ENCODE data around the gene ATF6.
"Not testable (repeated sequence)": the region's sequence is repeated elsewhere in the genome, so short reads cannot be mapped to it uniquely, and the experiment has no call there.

The ATF6 gene

DNA sequence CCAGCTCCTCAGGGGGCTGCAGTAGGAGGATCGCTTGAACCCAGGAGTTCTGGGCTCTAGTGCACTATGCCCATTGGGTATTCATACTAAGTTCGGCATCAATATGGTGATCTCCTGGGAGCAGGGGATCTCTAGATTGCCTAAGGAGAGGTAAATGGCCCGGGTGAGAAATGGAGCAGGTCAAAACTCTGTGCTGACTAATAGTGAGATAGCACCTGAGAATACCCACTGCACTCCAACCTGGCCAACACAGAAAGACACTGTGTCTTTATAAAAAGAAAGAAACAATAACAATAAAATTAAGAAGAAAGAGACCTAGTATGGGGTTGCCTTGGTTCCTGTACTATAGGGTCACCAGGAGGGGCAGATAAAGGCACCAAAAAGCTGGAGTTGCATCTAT lies 30.3 kb upstream of the ATF6 start:
- DNase-seq = no peak

DNA sequence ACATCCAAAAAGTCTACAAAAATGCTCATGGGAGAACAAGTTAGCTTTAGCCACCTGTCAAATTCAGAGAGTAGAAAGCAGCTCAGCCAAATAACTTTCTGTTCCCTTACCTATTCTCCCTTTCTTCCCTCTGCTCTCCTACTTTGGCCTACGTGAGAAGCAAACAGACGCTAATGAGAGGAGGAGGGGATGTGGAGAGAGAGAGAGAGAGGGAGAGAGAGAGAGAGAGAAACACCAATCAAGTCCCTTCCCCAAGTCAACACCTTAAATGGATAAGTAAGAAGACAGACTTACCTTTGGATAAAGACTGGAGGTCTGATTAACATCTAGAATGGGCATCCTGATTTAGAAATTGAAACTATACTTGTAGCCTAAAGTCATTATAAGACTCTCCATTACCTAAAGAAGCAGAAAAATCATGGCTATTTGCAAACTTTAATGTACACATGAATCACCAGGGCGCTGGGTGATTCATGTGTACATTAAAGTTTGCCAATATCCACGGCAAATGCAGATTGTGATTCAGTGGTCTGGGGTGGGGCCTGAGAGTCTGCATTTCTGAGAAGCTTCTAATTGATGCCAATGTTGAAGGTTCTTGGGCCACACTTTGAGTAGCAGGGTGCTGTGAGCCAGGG lies 29.7 kb upstream of the ATF6 start:
- DNase-seq = no peak

DNA sequence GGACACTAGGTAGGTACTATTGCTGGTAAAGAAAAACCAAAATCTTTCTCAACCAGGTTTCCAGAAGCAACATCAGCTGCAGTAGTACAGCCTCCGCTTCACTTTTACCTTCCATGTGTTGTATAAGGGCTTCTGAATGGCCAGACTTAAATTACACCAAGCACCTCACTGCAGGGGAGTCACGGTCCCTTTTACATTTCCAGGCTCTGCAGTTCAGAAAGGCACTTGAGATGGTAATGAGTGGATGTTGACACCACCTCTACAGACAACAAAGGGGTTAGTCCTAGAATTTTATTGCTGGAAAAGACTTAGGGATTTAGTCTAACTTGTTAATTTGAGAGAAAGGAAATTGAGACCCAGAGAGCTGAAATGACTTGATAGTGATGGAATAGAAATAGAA lies 28.5 kb upstream of the ATF6 start:
- DNase-seq = no peak

DNA sequence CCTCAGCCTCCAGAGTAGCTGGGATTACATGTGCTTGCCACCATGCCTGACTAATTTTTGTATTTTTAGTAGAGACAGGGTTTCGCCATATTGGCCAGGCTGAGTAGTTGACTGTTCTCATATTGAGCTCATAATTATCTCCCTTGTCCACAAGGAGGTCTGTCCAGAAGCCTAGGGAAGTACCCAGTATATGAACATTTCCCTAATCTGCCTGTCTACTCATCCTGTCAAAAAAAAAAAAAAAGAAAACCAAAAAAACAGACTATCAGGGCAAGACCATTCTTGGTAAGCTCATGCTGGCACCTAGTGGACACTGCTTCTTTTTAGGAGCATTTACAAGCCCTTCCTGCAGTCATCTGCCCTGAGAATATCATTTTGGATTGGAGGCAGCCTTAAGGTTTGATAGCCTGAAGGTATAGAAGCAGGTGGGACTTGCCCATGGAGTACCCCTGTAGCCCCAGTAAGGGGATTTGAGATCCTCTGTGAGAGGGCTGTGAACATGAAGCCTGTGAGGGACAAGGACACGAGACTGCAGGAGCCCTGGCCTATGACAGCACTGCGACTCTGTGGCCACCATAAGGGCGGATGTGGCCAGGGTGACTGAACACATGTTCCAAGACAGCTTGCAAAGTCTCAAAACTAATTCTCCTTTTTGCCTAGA lies 27.4 kb upstream of the ATF6 start:
- DNase-seq = peak; percentile 21 to 43

DNA sequence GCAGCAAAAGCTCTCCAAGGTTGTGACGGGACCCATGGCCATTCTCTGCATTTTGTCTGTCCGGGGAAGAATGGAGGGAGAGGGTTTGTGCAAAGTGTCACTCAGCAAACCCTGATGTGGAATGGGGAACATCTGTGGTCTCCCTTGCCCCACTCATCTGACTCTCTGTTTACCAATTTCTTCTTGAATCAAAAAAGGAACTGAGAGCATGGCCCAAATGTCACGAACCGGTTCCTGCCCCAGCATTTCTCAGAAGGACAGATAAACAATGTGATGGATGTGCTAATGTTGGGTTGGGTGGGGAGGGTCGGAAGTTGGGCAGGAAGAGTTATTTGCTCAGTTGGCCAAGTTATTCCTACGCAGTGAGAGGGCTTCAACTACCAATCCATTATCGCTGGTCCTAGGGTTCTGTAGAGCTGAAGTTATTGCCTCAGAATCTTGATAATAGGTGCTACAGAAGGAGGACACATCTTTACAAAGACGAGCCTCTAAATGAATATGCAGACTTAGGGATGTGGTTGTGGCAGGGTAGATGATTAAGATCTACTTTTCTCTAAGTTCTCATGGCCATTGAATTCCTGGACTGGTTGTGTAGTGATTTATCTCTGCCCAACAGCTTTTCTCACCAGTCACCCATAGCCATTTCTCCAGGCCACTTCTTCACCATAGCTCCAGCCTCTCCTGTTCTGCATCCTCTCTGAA lies 26.1 kb upstream of the ATF6 start:
- DNase-seq = no peak

DNA sequence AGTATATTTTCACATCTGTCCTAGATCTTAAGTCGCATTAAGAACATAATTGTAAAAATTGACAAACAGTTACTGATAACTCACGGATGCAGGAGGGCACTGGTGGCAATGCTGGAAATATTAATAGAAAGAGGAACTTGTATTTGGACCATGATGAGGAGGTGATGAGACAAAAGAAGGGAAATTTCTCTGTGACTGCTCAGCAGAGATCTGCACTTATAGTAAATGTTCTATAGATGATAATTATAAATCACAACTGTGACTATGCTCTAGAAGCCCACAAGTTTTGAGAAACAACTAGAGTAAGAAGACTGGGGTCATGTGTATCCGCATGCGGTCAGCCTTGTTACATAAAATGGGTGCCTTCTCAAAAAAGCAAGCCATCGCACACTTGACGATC lies 25.2 kb upstream of the ATF6 start:
- no peak for DNase-seq

DNA sequence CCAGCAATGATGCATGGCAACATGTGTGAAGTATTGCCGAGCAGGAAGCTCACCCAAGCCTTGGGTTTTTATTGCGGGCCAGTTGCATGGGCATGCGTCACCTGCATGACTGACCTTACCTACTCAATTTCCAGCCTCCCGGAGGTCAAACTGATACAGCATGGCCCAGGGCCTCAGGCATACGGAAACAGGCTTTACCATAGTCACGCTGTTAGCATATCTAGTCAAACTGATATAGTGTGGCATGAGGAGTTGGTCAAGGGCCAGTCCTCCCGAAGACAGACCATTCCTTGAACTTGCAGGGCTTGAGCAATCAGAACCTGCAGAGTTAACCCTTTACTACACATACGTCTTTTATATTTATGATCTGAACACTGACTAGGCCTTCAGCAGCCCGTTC lies 22.9 kb upstream of the ATF6 start:
- no peak for DNase-seq

DNA sequence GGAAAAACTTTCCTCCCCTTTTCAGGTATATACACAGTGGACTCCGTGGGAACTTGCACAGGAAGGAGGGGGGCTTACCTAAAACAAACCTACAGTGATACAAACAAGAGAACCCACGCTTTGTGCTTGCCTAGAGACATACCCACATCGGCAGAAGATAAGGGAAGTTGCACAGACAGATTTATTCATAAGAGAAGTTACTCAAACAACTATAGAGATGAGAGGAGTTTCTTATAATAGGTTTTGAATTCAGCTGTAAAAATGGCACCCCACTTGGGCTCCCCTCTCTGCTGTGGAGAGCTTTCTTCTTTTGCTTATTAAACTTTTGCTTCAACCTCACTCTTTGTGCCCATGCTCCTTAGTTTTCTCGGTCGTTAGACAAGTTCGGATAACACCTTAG lies 18.3 kb upstream of the ATF6 start:
- no peak for DNase-seq

DNA sequence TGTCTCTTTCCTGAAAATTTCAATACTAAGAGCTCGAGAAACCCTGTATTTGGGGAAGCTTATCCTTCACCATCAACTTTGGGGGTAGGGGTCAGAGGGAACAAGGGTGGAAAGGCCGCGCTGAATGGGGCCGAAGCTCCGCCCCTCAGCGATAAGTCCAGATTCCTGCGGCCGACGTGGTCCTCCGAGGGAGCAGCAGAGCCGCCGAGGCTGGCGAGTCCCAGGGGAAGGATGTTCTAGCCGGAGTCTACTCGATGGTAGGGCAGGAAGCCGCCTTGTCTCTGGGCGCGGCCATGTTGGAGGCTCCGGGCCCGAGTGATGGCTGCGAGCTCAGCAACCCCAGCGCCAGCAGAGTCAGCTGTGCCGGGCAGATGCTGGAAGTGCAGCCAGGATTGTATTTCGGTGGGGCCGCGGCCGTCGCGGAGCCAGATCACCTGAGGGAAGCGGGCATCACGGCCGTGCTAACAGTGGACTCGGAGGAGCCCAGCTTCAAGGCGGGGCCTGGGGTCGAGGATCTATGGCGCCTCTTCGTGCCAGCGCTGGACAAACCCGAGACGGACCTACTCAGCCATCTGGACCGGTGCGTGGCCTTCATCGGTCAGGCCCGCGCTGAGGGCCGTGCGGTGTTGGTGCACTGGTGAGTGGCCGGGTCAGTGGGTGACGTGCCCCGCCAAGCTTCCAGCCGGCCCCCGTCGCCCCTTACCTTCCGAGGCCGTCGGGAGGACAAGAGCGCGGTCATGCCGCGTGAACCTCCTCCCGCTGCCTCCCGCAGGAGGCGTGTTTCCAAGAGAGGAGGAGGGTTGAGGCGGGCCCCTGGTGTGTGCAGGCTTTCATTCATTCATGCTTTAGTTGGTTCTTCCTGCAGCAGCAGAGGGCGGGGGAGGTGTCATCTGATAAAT lies 16.4 kb upstream of the ATF6 start, which contains the start of gene DUSP12:
Gene DUSP12, plus strand, starts transcription at position 278 of the 899 bp plus-strand sequence. Its CDS starts 16 bp downstream, at position 294.
- DNase-seq = peak; percentile 92 to 98

DNA sequence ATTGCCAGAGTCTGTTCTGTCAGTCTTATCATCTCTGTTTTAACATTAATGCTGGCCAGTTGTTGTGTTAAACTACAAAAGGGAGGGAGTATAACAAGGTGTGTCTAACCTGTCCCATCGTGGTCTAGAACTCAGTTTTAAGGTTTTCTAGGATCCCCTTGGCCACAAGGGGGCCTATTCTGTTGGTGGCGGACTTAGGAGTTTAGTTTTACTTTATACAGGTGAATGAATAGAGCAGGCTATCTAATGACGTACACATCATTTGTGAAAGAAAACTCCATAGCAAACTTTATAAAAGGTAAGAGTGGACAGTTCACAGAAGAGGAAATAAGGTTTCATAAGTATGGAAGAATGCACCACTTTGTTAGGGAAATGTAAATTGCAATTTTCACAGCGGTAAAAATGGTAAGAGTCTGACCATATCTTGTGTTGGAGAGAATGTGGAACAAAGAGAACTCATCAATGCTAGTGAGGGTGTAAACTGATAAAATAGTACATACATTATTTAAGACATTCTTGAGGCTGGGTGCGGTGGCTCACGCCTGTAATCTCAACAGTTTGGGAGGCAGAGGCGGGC lies 2.5 kb upstream of the ATF6 start:
- no peak for DNase-seq

DNA sequence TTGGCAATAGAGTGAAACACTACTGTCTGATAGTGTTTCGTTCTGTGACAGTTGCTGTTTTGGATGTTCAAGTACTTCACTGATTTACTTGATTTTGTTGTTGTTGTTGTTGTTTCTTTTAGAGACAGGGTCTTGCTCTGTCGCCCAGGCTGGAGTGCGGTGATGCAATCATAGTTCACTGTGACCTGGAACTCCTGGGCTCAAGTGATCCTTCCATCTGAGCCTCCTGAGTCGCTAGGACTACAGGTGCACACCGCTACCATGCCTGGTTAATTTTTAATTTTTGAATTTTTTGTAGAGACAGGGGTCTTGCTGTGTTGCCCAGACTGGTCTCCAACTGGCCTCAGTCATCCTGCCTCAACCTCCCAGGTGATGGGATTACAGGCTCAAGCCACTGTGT lies 2.3 kb downstream of the ATF6 start:
- no peak for DNase-seq

DNA sequence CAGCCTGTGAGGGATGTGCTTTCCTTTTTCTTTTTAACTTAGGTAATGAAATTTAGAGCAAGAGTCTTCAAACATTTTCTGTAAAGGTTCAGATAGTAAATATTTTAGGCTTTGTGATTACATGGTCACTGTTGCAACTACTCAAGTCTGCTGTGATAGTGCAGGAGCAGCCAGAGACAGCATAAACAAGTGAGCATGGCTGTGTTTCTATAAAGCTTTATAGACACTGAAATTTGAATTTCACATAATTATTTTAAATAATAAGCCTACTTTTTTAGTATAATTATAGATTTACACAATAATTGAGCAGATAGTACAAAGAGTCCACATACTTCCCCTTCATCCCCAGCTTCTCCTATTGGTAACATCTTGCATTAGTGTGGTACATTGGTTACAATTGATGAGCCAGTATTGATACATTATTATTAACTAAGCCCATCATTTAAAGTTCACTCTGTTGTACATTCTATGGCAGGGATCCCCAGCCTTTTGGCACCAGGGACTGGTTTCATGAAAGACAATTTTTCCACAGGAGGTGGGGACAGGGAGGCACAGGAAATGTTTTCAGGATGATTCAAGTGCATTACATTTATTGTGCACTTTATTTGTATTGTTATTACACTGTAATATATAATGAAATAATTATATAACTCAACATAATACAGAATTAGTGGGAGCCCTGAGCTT lies 3.0 kb downstream of the ATF6 start:
- no peak for DNase-seq

DNA sequence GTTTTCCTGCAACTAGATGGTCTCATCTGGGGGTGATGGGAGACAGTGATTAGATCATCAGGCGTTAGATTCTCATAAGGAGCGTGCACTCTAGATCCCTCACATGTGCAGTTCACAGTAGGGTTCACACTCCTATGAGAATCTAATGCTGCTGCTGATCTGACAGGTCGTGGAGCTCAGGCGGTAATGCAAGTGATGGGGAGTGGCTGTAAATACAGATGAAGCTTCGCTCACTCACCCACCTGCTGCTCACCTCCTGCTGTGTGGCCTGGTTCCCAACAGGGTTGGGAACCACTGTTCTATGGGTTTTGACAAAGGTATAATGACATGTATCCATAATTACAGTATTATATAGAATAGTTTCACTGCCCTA lies 3.5 kb downstream of the ATF6 start:
- not testable (repeated sequence) for DNase-seq

DNA sequence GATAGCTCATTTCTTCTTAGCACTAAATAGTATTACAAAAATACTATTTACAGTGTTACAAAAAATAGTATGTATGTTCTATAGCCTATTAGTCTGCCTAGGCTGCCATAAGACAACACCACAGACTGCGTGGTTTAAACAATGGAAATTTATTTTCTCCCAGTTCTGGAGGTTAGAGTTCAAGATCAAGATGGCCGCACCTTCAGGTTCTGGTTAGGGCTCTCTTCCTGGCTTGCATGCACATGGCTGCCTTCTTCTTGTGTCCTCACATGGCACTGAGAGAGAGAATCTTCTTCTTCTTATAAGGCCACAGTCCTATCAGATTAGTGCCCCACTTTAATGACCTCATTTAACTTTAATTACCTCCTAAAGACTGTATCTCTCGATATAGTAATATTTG lies 4.1 kb downstream of the ATF6 start:
- no peak for DNase-seq

DNA sequence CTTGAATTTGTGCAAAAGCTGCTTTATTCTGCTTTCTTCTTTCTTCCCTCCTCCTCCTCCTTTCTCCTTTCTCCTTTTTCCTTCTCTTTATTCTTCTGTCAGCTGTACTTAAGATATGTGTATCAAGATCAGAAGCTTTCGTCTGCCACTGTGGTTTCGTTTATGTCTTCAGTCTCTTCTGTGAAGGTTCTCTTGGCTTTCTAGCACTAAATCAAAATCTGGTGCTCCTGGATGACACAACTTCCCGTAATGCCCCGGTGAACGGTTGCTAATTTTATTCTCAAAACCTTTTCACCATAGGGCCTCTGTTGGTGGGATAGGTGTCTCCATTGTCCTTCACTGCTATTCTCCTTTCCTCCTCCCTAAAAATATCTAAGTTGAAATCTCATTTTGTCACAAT lies 5.0 kb downstream of the ATF6 start:
- DNase-seq = no peak

DNA sequence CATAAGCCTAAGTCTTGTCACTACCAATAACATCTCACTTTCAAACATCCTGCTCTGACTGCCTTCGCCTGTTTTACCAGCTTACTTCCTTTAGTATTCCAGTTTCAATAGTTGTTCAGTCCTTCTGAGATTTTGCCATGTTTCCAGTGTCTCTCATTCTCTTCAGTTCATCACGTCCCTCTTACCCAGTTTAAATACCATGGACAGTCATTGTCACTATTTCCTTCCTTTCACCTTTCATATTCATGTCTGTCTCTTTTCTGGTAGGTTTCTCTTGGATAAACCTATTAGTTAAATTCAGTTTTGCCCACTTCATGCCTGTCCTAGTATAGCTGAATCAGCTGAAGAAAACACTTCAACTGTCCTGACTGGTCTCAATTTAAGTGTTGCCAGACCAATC lies 5.9 kb downstream of the ATF6 start:
- no peak for DNase-seq

DNA sequence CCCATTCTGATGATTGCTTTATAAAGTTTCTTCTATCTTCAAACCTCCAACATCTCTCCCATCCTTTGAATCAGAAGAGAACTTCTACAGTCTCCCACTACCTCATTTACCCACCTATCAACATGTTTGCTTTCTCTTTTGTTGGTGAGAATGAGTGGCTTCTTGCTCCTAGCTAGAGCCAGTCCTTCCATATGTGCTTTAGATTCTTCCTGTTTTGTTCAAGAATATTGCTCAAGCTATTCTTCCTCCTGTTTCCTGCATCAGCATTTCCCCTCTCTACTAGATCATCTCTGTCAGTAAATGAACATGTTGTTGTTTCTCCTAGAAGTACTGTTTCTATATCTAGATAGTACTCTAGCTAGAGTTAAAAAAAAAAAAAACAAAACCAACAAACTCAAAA lies 6.3 kb downstream of the ATF6 start:
- DNase-seq = no peak

DNA sequence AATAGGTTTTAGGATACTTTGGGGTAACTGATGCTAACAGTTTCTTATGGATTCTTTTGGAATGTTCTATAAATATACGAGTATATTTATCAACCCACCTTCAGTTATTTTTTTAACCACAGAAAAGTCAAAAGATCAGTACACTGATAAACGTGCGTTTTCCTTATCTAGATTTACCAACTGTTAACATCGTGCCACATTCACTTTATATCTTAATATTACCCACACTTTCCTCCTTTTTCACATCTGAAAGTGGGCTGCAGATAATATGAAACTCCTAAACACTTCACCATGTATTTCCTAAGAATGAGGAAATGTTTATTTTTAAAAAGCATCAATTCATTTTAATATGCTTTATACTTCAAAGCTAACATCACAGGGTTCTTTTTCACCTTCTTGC lies 7.7 kb downstream of the ATF6 start:
- no peak for DNase-seq

DNA sequence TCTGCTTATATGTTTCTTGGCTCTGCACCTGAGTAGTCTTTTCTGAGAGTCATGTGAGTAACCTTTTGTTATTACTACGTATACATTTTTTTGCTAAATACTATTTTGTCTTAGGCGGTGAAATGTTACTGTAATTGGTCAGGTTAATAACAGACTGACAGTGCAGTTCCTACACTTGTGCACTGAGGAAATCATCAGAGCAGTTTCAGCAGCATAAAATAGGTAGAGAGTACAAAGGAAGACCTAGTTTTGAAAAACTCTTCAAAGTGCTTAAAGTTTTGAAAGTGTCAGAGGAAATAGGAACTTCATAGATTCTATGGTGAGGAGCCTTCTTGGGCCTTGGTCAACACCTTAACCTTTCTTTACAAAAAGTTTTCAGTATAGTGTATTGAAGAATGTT lies 11.1 kb downstream of the ATF6 start:
- DNase-seq = no peak

DNA sequence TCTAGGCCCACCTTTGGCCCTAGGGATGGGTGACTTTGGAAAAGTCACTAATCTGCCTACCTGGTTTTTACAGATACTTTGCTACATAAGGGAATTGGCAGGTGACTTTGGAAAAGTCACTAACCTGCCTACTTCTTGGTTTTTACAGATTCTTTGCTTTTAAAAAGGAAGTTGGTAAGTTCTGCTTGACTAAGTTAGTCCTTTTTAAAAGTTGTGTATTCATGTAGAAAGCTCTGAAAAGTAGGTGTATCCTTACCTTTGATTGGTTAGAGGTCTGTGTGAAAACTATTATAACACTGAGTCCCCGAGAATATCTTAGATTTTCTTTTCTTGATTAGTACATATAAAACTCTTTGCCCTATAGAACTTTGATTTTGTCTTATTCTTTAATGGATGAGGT lies 12.4 kb downstream of the ATF6 start:
- no peak for DNase-seq

DNA sequence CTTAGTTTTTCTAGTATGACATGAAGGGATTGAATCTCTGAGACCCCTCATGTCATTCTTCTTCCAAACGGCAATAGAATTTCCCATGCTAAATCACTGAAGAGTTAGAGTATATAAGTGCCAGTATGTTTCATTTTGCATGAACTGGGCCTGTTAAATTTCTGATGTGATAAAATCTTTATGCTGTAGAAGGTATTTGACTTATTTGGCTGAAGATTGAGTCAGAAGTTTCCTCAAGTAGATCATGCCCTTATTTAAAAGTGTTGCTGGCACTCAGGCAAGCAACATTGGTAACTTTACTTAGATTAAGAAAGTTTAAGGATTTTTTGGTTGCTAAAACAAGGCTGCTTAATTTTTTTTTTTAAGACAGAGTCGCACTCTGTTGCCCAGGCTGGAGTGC lies 13.3 kb downstream of the ATF6 start:
- DNase-seq = no peak

DNA sequence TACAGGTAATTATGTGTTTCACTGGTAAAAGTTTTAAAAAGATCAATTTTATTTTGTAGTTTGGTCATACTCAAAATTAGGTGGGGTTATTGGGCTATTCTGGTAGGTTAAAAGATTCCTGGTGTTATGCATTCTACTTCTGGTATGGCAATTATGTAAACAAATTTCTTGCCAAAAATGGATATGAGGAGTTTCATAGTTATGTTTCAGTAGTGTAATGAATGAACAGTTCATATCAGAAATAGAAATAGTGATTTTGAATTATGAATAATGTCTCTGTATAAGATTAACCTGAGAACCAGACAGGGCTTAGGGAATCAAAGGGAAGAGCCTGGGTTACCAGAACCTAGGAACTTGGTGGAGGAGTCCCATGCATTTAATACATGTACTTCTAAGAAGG lies 15.9 kb downstream of the ATF6 start:
- no peak for DNase-seq
